HAP-1 (cell line): ENCODE data around the gene ZCCHC12.
"Not testable (repeated sequence)": the region's sequence is repeated elsewhere in the genome, so short reads cannot be mapped to it uniquely, and the experiment has no call there.

Experiments
- DNase-seq, 2 experiments: peaks; one replicate each; pipeline ENCODE4 v3.0.0-alpha.2; 2016 to 2020; ENCODE audit warnings: low spot score in 2 of 2
- H3K27me3 ChIP-seq: fragments of 250-450 bp; sonication (Bioruptor Pico); 2 replicates; pipeline ENCODE4 v1.5.1; 2020; ENCODE audit warnings: low read depth, mild to moderate bottlenecking, moderate library complexity
- H3K36me3 ChIP-seq: fragments of 250-450 bp; sonication (Bioruptor Pico); replicated peaks from 2 replicates; pipeline ENCODE4 v1.5.1; 2020; ENCODE audit warnings: mild to moderate bottlenecking
- H3K4me1 ChIP-seq: fragments of 250-450 bp; sonication (Bioruptor Pico); 2 replicates; pipeline ENCODE4 v1.5.1; 2020; ENCODE audit warnings: mild to moderate bottlenecking
- H3K4me3 ChIP-seq: fragments of 250-450 bp; sonication (Bioruptor Pico); 2 replicates; pipeline ENCODE4 v1.5.1; 2020; ENCODE audit warnings: mild to moderate bottlenecking, moderate library complexity
- H3K9me3 ChIP-seq: fragments of 250-450 bp; sonication (Bioruptor Pico); 2 replicates; pipeline ENCODE4 v1.5.1; 2020; ENCODE audit warnings: mild to moderate bottlenecking, moderate library complexity
- in situ Hi-C: fragments of 300-500 bp; cut with MboI; formaldehyde crosslinking; loops from 3 replicates; pipeline ENCODE4 v1.14.3; 2020; ENCODE audit warnings: low sequenced_read_pairs, inconsistent platforms, mixed read lengths

Gene ZCCHC12

DNA sequence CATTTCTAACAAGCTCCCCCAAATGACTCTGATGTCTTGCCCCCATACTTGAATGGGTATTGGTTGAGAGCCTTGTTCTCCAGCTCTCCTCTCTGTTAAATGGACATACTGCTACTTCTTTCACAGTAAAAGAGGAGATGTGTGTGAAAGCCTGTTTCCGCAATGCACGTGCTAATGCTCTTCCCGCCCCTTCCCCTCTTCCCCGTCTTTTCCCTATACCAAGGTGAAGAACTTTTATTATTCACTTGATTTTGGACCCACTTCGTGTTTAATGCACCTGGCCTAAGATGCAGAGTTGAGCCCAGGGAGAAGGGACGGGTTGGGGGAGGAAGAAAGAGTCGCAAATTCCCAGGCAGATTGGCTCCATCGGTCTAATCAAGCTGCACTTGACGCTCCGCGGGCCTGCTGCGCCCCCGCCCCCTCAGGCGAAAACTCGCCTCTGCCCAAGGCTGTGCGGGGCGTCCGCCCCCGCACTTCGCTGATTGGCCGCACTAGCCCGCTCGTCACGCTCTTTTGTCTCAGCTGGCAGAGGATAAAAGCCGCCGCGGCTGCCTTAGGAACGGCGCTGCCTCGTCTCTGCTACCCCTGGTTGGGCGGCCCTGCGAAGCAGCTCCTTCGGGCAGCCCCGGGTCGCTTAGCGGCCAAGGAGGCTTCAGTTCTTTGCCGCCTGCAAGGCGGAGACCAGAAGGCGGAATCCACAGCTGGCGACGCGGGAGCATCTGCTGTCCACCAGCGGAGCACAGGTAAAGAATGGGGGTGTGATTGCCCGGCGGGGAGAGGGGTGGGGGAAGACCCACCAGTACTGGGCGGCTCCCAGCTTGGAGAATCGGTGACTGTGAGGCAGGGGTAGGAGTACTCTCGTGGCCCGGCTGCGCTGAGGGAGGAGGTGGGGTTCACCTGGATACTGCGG is at the start of gene ZCCHC12:
ZCCHC12 (plus strand) TSS at position 562 of the 910 bp plus-strand sequence. CDS start 1,421 bp downstream, outside the sequence.
- no peaks in the 10 kb centered on the region for H3K27me3 ChIP-seq
- in situ Hi-C loops, result no loop called here
- H3K4me1 ChIP-seq, result peaks cover 10% of the 10 kb centered on the region
- H3K36me3 ChIP-seq, result no peaks in the 10 kb centered on the region
- peak within 1 kb of the TSS; percentile 31 for H3K4me3 ChIP-seq
- no peaks in the 10 kb centered on the region for H3K9me3 ChIP-seq
- peak; percentile 84 to 94 for DNase-seq

DNA sequence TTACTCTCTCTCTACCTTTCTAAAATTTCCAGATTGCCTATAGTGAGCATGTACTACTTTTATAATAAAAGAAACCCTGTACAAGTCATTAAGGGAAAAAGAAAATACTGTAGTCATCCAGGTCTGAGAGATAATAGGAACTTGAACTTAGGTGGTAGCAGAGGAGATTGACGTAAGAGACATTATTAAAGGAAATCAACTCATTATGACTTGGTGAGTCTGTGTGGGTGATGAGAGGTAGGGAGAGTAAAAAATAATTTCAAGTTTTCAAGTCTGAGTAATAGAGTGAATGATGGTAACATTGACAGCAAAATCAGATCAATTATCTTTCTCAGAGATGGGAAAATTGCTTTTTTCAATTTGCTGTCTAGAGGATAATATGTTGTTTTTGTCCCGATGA is 44.0 kb upstream of the ZCCHC12 start:
- Histone ChIP-seq H3K27me3 (no peaks in the 10 kb centered on the region), H3K9me3 (no peaks in the 10 kb centered on the region), H3K4me3 (no peak overlapping the region), H3K4me1 (no peaks in the 10 kb centered on the region), H3K36me3 (no peaks in the 10 kb centered on the region)
- DNase-seq, result no peak
- in situ Hi-C loops, result no loop called here

DNA sequence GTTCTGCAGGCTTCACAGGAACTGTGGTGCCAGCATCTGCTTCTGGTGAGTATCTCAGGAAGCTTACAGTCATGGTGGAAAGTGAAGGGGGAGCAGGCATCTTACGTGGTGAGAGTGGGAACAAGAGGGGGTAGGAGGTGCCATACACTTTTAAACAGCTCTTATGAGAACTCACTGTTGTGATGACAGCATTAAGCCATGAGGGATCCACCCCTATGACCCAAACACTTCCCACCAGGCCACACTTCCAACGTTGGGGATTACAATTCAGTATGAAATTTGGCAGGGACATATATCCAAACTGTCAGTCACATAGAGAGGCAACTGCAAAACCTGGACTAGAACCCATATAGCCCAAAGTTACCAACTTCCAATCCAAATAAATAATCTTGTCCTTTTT is 43.1 kb upstream of the ZCCHC12 start:
- Histone ChIP-seq H3K9me3 (no peaks in the 10 kb centered on the region), H3K4me1 (no peaks in the 10 kb centered on the region), H3K36me3 (no peaks in the 10 kb centered on the region), H3K4me3 (no peak overlapping the region), H3K27me3 (no peaks in the 10 kb centered on the region)
- in situ Hi-C loops, result no loop called here
- DNase-seq, result no peak

DNA sequence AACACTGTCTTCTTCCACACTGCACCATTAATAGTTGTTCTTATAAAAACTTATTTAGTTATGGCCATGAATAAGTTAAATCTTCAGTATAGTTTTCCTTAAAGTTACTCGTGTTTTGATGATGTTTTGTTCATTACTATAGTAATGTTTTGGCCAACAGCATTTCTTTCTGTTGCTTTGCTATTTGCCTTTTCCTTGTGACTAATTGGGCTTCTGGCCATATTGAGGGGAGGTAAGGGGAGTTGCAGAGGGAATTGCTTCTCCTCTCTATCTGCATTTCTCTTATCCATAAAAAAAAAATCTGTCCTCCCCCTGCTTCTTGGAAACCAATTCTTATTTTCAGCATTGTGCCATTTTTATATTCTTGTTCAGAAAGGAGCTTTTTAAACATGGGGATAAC is 42.7 kb upstream of the ZCCHC12 start:
- DNase-seq, result no peak
- Histone ChIP-seq H3K27me3 (no peaks in the 10 kb centered on the region), H3K4me3 (no peak overlapping the region), H3K36me3 (no peaks in the 10 kb centered on the region), H3K9me3 (no peaks in the 10 kb centered on the region), H3K4me1 (no peaks in the 10 kb centered on the region)
- in situ Hi-C loops, result no loop called here

DNA sequence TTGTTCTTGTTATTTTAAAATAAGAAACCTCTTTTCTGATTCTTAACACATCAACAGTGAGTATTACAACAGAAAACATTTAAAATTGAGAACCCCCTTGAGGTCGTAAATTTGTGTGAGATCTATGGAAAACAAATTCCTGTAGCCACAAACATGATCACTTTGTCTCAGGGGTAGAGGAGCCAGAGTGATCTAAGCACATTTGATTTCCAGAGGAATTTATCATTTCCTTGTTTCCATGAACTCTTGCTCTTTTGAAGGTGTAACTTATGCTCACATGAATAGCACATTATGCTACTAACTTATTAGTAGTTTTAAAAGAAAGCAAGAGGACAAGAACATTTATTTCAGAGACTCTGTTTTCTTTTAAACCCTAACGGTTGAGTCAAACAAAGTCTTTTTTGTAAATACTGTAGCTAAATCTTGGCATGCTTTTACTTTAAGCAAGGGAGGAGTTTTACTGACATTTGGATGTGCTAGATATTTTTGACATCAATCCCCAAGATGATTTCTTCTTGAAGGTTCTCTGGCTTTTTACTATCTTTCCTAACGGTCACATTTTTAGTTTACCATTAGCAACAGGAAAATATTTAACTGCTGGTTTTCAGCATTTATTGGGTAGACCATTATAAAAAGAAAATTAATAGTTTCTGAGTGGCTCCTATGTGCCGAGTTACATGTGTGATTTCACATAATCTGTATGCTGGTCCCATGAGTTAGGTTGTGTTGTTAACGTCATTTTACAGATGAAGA is 27.9 kb upstream of the ZCCHC12 start:
- Histone ChIP-seq H3K27me3 (no peaks in the 10 kb centered on the region), H3K9me3 (no peaks in the 10 kb centered on the region; the same call in 1 of the 2 replicates), H3K4me3 (no peak overlapping the region), H3K36me3 (no peaks in the 10 kb centered on the region), H3K4me1 (no peaks in the 10 kb centered on the region)
- no peak for DNase-seq
- in situ Hi-C loops, result no loop called here

DNA sequence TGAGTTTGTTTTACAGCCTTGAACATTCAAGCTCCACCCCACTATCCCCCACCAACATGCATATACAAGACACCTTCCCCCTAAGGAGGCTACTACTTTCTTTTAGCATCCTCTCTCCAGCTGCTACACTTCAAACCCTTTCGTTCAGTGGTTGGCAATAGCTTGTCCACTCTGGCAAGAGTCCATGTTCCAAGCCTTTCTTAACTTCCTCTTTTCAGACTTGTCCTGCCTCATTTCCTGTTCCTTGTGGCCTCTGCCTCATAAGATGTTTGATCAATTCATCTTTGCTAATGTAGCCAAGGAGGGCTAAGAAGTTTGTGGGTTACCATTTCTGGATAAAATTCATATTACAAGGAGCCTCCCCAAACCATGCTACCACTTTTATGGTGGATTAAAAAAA is 20.8 kb upstream of the ZCCHC12 start:
- H3K4me3 ChIP-seq, result no peak overlapping the region
- in situ Hi-C loops, result loop anchor here (10.0 kb wide), 2 partner anchors 198 to 338 kb away; no protein-coding TSS in a partner anchor
- no peak for DNase-seq

DNA sequence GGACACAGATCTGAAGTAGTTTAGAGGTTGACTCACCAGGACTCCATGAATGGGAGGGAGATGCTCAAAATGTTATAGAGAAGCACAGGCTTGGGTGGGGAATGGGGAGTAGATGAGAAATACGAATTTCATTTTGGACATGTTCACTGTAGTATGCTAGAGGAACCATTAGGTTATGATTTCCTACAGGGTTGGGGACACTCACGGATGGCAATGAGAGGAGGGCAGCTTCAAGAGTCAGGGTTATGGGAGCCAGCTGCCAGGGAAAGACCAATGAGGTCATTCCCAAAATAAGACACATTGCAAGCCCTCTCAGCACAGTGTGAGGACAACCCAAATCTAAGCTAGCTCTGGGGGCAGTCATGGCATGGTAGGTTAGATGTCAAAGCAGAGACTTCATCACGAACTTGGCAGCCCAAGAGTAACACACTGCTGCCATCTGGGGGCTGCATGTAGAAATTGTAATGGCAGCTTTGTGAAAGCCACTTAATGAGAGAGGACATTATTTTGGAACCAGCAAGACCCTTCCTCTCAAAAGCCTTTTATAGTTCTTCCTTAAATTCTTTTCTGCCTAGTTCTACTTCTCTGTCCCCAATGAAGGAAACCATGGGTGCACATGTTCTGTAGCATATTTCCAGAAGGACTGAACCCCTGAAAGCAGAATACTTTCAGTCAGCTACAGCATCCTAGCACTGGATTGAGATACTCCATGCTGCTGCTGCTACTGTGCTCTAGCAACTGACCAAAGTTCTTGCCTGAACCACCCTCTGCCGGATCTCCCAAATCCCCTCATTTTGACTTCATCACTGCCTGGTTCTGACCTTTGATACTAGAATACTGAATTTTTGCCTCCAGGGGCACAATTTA is 16.2 kb upstream of the ZCCHC12 start:
- in situ Hi-C loops, result loop anchor here (10.0 kb wide), 2 partner anchors 203 to 343 kb away; no protein-coding TSS in a partner anchor

More for the DNA sequence above, 20.8 kb upstream of the ZCCHC12 start:
- H3K9me3 ChIP-seq, result peaks cover 4% of the 10 kb centered on the region; the same call in 1 of the 2 replicates
- no peaks in the 10 kb centered on the region for H3K27me3 ChIP-seq
- H3K36me3 ChIP-seq, result no peaks in the 10 kb centered on the region
- no peaks in the 10 kb centered on the region for H3K4me1 ChIP-seq

DNA sequence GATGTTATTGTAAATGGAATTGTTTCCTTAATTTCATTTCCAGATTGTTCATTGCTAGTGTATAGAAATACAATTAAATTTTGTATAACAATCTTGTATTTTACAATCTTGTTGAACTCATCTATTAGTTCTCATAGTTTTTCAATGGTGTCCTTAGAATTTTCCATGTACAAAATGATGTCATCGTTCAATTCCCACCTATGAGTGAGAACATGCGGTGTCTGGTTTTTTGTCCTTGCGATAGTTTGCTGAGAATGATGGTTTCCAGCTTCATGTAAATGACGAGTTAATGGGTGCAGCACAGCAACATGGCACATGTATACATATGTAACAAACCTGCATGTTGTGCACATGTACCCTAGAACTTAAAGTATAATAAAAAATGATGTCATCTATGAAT is 6.4 kb upstream of the ZCCHC12 start:
- DNase-seq, H3K4me3 ChIP-seq, H3K36me3 ChIP-seq, H3K4me1 ChIP-seq, in situ Hi-C loops, H3K27me3 ChIP-seq, H3K9me3 ChIP-seq: not testable (repeated sequence)

More for the DNA sequence above, 16.2 kb upstream of the ZCCHC12 start:
- peak; percentile 36 to 71 for DNase-seq
- no peaks in the 10 kb centered on the region for H3K27me3 ChIP-seq
- H3K4me1 ChIP-seq, result no peaks in the 10 kb centered on the region
- H3K4me3 ChIP-seq, result no peak overlapping the region
- no peaks in the 10 kb centered on the region for H3K36me3 ChIP-seq
- peaks cover 4% of the 10 kb centered on the region; the same call in 1 of the 2 replicates for H3K9me3 ChIP-seq

DNA sequence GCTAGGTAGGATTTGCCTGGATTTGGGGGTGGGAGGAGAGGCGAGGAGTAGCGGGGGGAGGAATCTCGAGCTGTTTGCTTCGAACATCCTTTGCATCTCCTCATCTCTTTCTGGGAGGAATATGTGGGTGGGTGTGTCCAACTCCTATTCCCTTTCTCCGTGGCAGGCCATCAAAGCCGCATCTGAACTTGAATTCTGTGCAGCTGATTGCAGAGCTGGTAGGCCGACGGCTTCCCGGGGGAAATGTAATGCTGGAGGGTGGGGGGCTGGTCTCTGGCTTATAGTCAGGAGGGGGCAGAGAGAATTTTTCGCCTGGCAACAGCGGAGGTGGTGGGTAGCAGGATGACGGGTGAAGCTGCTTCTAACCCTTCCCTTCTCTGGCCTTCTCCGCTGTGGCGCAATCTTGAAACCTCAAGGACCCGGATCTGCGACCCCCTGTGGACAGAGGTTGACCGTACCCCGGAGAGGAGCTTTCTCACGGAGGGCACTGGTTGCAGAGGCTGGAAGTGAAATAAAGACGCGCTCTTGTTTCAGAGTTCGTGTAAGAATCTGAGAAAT is 628 bp downstream of the ZCCHC12 start:
- H3K27me3 ChIP-seq, result no peaks in the 10 kb centered on the region
- peaks cover 10% of the 10 kb centered on the region for H3K4me1 ChIP-seq
- H3K9me3 ChIP-seq, result no peaks in the 10 kb centered on the region
- peak in 1 of 2 experiments; percentile 65 for DNase-seq
- H3K36me3 ChIP-seq, result no peaks in the 10 kb centered on the region
- peak overlapping the region; percentile 31 for H3K4me3 ChIP-seq
- in situ Hi-C loops, result no loop called here

DNA sequence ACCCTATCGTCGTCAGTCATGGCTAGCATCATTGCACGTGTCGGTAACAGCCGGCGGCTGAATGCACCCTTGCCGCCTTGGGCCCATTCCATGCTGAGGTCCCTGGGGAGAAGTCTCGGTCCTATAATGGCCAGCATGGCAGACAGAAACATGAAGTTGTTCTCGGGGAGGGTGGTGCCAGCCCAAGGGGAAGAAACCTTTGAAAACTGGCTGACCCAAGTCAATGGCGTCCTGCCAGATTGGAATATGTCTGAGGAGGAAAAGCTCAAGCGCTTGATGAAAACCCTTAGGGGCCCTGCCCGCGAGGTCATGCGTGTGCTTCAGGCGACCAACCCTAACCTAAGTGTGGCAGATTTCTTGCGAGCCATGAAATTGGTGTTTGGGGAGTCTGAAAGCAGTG is 1.6 kb downstream of the ZCCHC12 start:
- no peaks in the 10 kb centered on the region for H3K9me3 ChIP-seq
- no peaks in the 10 kb centered on the region for H3K27me3 ChIP-seq
- no peaks in the 10 kb centered on the region for H3K36me3 ChIP-seq
- H3K4me3 ChIP-seq, result no peak overlapping the region
- in situ Hi-C loops, result no loop called here
- peaks cover 10% of the 10 kb centered on the region for H3K4me1 ChIP-seq
- DNase-seq, result no peak

DNA sequence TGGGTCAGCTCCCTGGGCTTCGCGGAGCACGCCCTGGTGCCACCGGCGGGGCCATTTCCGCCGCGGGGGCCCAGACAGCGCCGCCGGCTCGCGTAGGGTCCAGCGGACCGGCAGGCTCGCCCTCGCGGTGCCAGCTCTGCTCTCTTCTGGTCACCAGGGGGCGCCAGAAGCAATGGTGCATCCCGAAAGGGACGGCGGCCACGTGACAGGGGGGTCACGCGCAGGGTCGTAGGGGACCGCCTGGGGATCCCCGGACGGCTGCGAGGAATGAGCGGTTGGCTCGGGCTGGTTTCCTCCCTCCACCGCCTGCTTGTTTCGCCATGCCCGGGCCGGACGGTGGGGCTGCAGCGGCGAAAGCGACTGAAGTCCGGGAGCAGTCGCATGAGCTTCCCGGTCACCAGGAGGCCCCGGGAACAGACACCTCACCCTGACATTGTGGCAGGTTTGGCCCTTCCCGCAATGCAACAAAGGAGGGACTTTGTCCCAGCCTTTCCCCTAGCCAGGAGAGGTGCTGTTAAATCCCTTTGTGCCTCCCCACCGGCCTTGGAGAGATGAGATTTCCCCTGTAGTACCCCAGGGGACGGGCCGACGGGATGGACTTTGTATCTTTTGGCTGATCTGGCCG is 15.8 kb downstream of the ZCCHC12 start:
- in situ Hi-C loops, result no loop called here
- Histone ChIP-seq H3K27me3 (no peaks in the 10 kb centered on the region), H3K9me3 (no peaks in the 10 kb centered on the region), H3K4me3 (peak overlapping the region; percentile 35), H3K4me1 (peaks cover 3% of the 10 kb centered on the region), H3K36me3 (no peaks in the 10 kb centered on the region)
- peak; percentile 69 to 93 for DNase-seq

DNA sequence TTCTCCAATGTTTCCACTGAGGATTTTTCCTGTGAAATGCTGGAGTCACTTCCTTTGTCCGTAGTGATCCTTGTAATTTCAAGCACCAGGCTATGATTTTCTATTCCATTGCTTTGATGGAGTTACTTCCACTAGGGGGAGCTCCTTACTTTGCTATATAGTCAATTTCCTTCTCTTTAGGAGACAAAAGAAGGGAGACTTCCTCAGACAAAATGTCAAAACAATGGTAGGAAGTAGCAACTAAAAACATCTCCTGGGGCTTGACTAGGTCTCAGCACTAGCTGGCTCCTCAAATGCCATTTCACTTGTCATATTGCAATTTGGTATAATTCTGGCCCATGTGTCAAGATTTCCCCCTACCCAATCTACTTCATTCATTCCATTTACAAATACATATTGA is 24.1 kb downstream of the ZCCHC12 start:
- Histone ChIP-seq H3K9me3 (no peaks in the 10 kb centered on the region), H3K4me1 (no peaks in the 10 kb centered on the region), H3K27me3 (no peaks in the 10 kb centered on the region), H3K36me3 (no peaks in the 10 kb centered on the region), H3K4me3 (no peak overlapping the region)
- peak; percentile 34 to 80 for DNase-seq
- in situ Hi-C loops, result loop anchor here (5.0 kb wide), 1 partner anchor 220 kb away; no protein-coding TSS in a partner anchor
